DMS114 treated with DMSO at 0.1 percent for 48 hours (cell line): ENCODE measurements around the gene NTN4.
"Not testable (repeated sequence)": the region's sequence is repeated elsewhere in the genome, so short reads cannot be mapped to it uniquely, and the experiment has no call there.

Experiments
- DNase-seq: peaks from one replicate; lab custom pipeline; 2025; ENCODE audit not compliant: unreplicated experiment; lab: John Stamatoyannopoulos, UW

Gene NTN4

GRCh38 chr12:95671265-95671664 is 119.3 kb downstream of the NTN4 start:
- no peak for DNase-seq

GRCh38 chr12:95663525-95663924 is 127.0 kb downstream of the NTN4 start:
- no peak for DNase-seq

GRCh38 chr12:95661360-95661759 is 129.2 kb downstream of the NTN4 start:
- DNase-seq = no peak

- no peak for DNase-seq
Observed at GRCh38 chr12:95658386-95658785, 132.2 kb downstream of the NTN4 start.

GRCh38 chr12:95654665-95655064 is 135.9 kb downstream of the NTN4 start:
- DNase-seq = not testable (repeated sequence)

- DNase-seq = no peak
Observed at GRCh38 chr12:95653771-95654546, 136.6 kb downstream of the NTN4 start.

- DNase-seq = no peak
Observed at GRCh38 chr12:95651681-95652080, 138.9 kb downstream of the NTN4 start.

GRCh38 chr12:95648990-95649791 is 141.4 kb downstream of the NTN4 start:
- no peak for DNase-seq

GRCh38 chr12:95646781-95647190 is 143.8 kb downstream of the NTN4 start:
- no peak for DNase-seq

- no peak for DNase-seq
Observed at GRCh38 chr12:95643256-95643655, 147.3 kb downstream of the NTN4 start.

- DNase-seq = no peak
Observed at GRCh38 chr12:95642583-95642982, 148.0 kb downstream of the NTN4 start.

GRCh38 chr12:95641299-95641952 is 149.1 kb downstream of the NTN4 start:
- DNase-seq = no peak

- DNase-seq = no peak
Observed at GRCh38 chr12:95640516-95640915, 150.0 kb downstream of the NTN4 start.

GRCh38 chr12:95637471-95638155 is 153.0 kb downstream of the NTN4 start:
- no peak for DNase-seq

GRCh38 chr12:95637010-95637409 is 153.6 kb downstream of the NTN4 start:
- DNase-seq = no peak

- no peak for DNase-seq
Observed at GRCh38 chr12:95634622-95635621, 155.6 kb downstream of the NTN4 start.

- no peak for DNase-seq
Observed at GRCh38 chr12:95633732-95634465, 156.7 kb downstream of the NTN4 start.

GRCh38 chr12:95633049-95633731 is 157.4 kb downstream of the NTN4 start:
- DNase-seq = no peak

GRCh38 chr12:95630496-95630895 is 160.1 kb downstream of the NTN4 start:
- no peak for DNase-seq
